GM20431 (cell line): ENCODE measurements around the gene CD300LG.
"Not testable (repeated sequence)": the region's sequence is repeated elsewhere in the genome, so short reads cannot be mapped to it uniquely, and the experiment has no call there.

ENCODE experiments used
- in situ Hi-C: fragments of 300-500 bp; cut with MseI, MboI; formaldehyde crosslinking; loops from one replicate; pipeline ENCODE4 v1.15.0; 2020; ENCODE audit warnings: low sequenced_read_pairs; ENCODE audit not compliant: unreplicated experiment

Gene CD300LG, protein sequence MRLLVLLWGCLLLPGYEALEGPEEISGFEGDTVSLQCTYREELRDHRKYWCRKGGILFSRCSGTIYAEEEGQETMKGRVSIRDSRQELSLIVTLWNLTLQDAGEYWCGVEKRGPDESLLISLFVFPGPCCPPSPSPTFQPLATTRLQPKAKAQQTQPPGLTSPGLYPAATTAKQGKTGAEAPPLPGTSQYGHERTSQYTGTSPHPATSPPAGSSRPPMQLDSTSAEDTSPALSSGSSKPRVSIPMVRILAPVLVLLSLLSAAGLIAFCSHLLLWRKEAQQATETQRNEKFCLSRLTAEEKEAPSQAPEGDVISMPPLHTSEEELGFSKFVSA

DNA sequence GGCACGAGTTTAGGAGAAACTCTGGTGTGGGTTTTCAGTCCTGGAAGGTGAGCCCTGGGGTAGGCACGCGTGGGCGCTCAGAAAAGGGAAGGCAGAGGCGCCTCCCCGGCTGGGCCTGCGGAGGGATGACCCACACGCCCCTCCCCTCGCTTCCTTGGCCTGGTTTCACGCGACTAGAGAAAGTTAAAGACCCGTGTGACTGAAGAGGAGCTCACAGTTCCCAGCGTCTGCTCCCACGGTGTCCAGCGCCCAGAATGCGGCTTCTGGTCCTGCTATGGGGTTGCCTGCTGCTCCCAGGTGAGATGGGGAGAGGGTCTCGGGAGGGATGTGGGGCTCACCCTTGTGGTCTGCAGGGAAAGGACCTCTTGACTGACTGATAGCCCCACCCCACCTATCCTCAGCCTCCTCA is at the start of gene CD300LG:
TSS of gene CD300LG (plus strand) at position 214 of the 409 bp plus-strand sequence. CDS start at position 255, 41 bp downstream.
- in situ Hi-C loops: no loop called here

DNA sequence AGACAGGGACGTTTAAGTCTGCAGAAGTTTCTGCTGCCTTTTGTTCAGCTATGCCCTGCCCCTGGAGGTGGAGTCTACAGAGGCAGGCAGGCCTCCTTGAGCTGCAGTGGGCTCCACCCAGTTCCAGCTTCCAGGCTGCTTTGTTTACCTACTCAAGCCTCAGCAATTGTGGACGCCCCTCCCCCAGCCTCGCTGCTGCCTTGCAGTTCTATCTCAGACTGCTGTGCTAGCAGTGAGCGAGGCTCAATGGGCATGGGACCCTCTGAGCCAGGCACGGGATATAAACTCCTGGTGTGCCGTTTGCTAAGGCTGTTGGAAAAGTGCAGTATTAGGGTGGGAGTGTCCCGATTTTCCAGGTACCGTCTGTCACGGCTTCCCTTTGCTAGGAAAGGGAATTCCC is 49.0 kb upstream of the CD300LG start:
- in situ Hi-C loops: not testable (repeated sequence)

DNA sequence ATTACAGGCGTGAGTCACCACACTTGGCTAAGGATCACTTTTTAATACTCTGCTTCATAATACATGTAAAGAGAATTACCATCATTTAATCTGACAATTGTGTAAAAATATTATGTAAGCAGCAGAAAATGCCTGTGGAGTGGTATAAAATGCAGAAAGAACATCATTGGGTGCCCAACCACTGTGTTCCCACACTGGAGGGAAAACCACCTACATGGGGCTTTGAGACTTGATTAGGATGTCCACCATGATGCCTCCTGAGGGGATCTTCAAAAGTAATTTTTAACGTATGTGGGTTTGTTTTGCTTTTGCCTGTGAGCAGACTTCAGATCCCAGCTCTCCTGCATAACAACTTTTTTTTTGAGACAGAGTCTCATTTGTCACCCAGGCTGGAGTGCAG is 47.9 kb upstream of the CD300LG start:
- in situ Hi-C loops: no loop called here

DNA sequence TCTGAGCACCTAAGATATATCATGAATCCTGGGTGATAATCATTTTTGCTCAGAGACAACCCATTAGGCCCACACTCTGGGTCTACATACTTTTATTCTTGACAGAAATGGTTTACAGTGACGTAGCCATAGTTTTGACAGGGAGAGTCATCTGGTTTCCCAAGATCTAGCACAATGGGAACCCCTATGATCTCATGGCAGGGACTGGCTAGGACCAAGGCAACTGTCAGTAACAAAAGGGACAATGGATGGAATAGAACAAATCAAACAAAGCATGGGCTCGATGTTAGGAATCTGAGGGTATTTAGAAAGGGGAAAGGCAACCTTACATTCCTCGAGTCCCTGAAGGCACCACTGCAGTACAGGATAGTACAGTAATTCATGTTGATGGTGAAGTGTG is 46.2 kb upstream of the CD300LG start:
- in situ Hi-C loops: no loop called here

DNA sequence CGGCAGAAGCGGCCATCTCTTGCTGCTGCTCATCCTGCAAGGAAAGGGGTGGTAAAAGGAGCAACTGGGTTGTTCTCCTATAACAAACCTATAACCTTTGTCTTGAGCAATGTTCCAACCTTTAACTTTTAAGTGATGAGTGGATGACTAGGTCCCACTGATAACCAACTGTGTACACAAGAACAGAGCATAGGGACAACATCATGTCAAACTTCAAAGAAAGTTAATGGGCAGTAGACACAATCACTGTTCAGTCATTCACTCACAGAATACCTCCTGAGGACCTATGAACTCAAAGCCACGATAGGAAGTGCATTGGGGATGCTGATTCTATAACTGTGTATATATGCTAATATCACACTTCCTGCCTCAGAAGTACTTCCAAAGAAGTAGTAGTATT is 45.1 kb upstream of the CD300LG start:
- in situ Hi-C loops: no loop called here

DNA sequence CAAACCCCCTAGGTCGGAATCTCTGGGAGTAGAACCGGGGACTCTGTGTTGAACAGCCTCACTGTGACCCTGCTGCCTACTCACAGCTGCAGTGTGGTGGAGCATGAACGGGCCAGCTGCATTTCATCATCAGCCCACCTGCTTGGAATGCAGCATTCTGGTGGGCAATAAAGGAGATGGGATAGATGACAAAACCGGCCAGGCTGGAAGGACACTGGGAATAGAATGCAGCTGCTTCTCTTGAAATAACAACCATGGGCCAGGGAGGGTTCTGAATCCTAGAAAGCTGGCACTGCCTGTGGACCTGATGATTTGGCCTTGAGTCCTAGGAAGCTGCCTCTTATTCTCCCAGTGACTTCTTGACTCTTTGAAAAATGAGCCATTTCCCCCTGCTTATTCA is 43.2 kb upstream of the CD300LG start:
- in situ Hi-C loops: no loop called here

DNA sequence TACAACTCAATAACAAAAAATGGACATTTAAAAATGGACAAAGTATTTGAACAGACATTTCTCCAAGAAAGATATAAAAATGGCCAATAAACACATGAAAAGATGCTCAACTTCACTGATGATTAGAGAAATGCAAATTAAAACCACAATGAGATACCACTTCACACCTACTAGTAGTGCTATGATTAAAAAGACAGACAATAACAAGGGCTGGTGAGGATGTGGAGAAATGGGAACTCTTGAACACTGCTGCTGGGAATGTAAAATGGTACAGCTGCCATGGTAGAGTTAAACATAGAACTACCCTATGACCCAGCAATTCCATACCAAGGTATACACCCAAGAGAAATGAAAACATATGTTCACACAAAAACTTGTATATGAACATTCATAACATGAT is 41.9 kb upstream of the CD300LG start:
- in situ Hi-C loops: no loop called here

DNA sequence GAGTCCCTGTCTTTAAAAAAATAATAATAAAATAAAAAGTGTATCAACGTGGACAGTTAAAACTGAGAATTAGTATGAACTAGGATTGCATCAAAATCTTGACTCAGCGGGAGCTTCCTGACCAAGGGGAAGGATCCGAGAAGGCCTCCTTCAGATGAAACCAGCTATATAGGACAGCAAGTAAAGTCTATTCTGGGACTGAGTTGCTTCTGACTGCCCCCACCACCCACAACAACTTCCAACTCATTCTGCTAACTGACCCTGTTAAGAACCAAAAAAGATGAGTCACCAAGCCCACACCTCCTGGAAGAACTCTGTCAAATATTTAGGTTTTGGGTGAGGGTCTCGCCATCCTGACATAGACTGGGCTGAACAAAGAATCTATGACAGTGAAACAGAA is 38.9 kb upstream of the CD300LG start:
- in situ Hi-C loops: no loop called here

DNA sequence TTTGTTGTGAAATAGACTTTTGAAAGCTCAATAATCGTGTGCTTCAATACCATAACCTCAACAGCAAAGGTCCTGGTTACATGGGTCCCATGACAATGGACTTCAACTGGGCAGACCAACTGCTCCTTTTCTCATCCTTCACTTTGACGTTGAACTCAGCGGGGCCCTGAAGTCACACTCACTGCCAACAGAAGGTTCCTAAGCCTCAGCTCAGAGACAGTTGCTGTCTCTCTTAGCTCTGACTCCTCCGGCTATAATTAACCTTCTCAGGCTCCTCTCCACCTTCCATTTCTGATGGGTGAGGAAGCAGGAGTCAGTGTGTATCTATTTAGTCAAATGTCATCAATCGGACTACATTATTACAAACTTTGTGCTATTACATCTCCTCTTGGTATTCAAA is 37.9 kb upstream of the CD300LG start:
- in situ Hi-C loops: no loop called here

DNA sequence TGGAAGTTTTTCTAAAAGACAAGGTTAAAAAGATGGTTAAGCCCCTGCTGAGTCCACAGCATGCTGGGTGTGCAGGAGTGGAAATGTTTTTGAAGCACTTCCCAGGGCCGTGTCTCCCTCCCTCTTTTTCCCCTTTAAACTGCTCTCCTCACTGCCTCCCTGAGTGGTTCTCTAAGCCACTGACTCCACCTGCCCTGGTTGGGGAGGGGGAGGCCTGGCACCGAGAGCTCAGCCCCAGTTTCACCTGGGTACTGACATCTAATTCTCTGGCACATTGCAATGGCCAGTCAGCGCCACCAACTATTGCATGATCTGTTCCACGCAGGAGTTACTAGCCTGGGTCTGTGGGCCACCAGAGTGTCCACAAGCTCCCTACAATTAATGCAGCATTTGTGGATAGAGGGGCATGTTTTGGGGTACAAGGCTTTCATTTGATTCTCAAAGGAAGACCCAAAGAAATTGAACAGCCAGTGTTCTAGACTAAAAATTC is 36.7 kb upstream of the CD300LG start:
- in situ Hi-C loops: no loop called here

DNA sequence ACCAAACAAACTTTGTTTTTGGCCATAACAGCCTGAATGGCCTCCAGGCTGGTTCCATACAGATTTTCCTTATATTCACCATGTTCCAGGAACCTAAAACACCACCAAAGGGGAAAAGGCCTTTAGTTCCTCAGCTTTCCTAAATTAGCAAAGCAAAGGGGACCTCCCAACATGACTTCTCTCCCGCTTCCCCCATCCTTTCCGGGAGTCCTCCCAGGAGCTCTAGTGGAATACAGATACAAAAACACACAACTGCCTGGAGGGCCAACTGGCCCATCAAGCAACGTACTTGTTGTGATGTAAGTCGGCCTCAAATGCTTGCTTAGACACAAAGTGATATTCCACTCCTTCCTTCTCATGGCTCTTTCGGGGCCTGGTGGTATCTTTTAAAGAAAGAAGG is 36.2 kb upstream of the CD300LG start:
- in situ Hi-C loops: no loop called here

DNA sequence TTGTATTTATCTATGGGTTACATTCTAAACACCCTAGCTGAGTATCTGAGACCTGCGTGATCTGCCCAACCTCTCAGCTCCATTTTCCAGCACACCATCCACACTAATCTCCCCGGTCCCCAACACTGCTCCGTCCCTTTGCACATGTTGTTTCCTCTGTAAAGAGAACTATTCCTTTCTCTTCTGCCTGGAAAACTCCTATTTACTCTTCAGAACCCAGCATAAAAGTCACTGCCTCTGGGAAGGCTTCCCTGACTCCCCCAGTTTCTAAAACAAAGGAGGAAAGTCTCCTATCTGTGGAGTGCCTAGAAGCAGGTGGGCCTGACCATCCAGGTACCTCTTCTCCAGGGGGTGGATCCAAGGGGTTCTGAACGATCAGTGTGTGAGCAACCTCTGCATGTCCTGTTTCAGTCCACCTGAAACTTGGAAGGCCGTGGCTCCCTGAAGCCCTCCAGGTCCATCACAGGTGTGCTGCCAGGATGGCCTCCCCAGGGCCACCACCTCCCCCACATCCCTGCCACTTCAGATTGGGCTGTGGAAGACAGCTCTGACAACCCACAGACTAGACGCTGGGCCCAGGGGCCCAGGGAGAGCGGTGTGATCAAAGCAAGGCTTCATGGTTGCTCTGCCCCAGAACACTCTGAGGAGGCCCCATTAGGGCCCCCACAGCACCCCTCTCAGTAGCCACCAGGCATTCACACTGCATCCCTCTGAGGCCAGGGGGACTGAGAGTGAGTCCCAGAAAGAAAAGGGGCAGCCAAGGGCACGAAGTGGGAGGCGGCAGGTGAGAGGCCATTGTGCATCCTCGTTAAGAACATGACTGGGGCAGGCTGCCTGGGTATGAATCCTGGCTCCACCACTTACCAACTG is 34.3 kb upstream of the CD300LG start:
- in situ Hi-C loops: no loop called here

DNA sequence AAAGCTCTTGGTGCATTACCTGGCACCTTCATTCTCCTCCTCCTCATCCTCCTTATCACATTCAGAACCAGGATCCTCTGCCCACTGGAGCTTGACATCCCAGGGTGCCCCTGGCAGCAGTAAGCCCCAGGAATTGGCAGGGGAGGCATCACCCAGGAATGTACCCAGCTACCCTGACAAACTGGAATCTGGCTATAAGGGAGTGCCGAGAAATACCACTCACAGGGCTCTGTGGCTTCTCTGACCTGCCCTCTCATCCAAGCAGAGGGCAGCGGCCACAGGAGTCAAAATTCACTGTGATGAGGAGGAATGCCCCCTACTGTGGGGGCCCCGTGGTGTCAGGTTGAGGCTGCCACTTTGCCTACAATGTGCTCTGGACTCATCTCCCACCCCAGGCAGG is 33.6 kb upstream of the CD300LG start:
- in situ Hi-C loops: no loop called here

DNA sequence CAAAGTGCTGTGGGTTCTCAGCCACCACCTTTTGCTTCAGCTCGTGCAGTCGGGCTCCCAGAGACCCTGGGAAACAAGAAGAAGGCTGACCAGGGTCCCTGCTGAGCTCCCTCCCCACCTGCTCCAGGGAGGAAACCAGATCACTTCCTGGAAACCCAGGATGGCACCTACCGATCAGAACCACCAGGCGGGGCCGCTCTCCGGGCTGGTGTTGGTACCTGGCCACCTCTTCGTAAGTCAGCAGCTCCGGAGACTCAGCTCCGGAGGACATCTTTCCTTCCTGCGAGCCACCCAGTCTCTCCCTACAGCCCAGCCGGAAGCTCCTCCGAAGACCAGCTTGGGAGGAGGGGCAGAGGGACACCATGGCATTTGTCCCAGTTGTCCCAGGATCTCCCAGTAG is 33.0 kb upstream of the CD300LG start:
- in situ Hi-C loops: no loop called here

DNA sequence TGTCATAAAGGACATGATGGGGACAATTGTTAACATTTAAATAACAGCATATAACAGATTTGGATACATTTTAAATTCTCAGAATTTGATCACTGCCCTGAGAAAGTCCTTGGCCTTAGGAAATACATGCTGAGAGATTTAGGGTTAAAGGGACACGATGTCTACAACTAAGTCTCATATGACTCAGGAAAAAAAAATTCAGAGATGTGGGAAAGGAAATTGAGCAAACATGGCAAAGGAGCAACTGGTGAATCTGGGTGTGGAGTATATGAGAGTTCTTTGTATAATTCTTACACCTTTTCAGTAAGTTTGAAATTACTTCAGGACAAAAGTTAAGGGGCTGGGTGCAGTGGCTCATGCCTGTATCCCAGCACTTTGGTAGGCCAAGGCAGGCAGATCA is 32.3 kb upstream of the CD300LG start:
- in situ Hi-C loops: no loop called here

DNA sequence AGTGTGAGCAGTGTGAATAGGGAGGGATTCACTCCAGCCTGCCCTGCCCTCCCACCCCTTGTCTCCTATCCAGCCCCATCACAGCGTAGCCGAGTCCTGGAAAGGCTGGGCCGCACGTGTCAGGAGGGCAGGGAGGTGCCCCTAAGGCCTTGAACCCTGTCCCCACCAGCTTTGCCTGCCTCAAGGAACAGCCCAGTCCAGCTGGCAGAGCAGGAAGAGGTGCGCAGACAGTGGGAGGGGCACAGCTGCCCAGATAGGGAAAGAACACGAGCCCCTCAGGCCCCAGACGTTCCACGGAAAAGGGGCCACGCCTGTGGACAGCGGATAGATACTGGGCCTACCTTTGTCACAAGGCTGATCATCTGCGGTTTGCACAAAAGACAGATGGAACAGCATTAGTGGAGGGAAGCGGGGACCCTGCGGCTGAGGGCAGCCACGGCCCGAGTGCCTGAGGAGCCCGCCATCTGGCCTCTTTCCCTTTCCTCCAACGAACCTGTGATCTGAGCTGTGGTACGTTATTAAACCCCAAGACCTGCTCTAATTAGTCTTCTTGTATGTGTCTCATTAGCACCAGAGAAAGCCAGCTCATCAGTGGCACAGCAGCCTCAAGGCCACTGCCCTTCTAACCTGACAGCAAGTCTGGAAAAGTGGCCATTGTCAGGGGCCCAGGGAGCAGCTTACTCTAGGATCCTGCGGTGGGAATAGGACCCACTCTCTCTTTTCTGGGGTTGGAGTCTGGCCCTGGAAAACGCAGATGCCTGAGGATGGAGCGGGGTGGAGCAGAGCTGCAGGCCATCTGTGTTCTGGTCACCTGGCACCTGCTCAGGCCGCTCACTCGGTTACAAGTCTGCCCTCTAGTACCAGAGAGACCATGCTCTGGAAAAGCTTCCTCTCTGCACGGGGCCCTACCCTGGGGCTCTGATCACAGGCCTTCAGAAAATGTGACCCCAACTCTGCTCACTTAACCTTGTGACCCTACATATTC is 30.3 kb upstream of the CD300LG start:
- in situ Hi-C loops: no loop called here

DNA sequence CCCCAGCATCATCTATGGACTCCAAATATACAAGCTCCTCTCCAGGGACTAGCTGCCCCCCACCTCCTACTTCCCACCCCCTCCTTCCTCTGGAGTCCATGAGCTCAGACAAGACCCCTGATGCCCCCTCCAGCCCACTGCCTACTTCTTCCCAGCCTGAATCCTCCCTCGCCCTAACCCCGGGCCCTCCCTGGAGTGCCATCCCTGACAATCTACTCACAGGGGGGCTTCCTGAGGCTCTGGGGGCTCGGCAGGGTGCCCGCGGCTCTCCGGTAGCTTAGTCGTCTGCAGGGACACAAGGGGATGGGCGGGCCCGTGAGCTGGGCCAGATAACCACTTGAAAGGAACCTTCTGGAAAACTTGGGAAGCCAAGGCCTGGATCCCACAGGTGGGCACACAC is 29.1 kb upstream of the CD300LG start:
- in situ Hi-C loops: no loop called here

DNA sequence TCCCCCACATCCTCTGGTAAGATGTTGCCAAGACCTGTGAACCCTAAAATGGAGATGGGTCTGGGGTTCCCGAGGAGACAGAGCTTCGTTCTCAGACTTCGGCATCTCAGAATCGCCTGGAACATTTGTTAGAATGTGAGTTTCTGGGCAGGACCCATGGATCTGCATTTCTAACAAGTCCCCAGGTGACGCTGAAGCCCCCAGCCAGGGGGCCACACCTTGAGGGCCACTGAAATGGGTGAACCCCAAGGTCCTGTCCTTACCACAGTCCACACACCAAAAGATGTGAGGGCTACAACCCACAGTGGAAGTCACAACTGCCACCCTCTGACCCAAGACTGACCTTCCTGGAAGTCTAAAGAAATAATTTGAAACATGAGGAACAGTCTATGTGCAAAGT is 28.0 kb upstream of the CD300LG start:
- in situ Hi-C loops: no loop called here

DNA sequence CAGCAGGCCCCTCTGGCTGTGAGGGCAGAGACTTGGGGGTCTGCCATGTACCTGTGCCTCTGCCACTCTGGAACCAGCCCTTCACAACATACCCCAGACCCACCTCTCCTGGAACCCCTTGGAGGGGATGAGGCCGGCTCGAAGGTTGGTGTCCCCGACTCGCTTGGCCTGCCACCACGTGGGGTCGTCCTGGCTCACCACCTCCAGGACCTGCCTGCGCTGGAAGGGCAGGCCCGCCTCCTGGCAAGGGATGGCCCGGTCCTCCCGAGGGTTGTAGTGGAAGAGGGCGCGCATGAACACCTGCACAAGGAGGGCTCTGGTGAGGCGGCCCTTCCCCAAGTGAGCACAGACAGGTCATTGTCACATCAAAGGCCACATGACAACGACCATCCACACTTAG is 26.2 kb upstream of the CD300LG start:
- in situ Hi-C loops: no loop called here

DNA sequence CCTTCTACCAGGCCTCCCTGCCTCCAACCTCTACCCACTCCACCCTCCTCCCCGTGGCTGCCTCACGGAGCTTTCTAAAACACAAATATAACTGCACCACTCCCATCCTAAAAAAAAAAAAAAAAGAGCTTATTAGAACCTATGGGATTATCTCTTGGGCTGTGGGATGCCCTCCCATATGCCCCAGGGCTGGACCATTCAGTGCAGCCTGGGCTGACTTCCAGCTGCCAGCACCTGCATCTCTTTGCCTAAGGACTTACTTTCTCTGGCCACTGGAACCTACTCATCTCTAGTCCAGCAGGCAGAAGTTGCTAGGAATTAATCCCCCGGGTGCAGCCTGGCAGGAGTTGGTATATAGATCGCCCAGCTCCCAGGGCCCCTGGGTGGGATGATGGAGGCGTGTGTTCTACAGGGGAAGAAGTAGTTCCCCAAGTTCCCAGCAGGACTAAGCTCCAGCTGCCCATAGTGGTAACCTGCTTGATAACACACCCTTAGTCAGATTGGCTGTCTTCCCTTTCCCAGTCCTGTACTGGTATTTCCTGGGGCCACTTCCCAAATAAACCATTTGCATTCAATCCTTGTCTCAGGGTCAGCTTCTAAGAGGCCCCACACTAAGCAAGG is 24.3 kb upstream of the CD300LG start:
- in situ Hi-C loops: no loop called here
